IPS-15b (cell line): ENCODE data around the gene ABCA2.

Source experiments
- H3K27me3 ChIP-seq: one replicate; pipeline ENCODE4 v1.6.1; 2013; ENCODE audit warnings: low read length; ENCODE audit not compliant: control insufficient read depth, insufficient read depth
- H3K36me3 ChIP-seq: one replicate; pipeline ENCODE4 v1.6.1; 2013; ENCODE audit warnings: low read length; ENCODE audit not compliant: control insufficient read depth, insufficient read depth
- H3K4me1 ChIP-seq: one replicate; pipeline ENCODE4 v1.6.1; 2013; ENCODE audit warnings: mild to moderate bottlenecking, low read length; ENCODE audit not compliant: control insufficient read depth, insufficient read depth
- H3K4me3 ChIP-seq: one replicate; pipeline ENCODE4 v1.5.1; 2013; ENCODE audit warnings: low read depth, low read length
- H3K9ac ChIP-seq: one replicate; pipeline ENCODE4 v1.6.1; 2013; ENCODE audit warnings: low read depth, mild to moderate bottlenecking, low read length
- H3K9me3 ChIP-seq: one replicate; pipeline ENCODE4 v1.6.1; 2013; ENCODE audit warnings: mild to moderate bottlenecking, low read length; ENCODE audit not compliant: control insufficient read depth, insufficient read depth

The ABCA2 gene, protein sequence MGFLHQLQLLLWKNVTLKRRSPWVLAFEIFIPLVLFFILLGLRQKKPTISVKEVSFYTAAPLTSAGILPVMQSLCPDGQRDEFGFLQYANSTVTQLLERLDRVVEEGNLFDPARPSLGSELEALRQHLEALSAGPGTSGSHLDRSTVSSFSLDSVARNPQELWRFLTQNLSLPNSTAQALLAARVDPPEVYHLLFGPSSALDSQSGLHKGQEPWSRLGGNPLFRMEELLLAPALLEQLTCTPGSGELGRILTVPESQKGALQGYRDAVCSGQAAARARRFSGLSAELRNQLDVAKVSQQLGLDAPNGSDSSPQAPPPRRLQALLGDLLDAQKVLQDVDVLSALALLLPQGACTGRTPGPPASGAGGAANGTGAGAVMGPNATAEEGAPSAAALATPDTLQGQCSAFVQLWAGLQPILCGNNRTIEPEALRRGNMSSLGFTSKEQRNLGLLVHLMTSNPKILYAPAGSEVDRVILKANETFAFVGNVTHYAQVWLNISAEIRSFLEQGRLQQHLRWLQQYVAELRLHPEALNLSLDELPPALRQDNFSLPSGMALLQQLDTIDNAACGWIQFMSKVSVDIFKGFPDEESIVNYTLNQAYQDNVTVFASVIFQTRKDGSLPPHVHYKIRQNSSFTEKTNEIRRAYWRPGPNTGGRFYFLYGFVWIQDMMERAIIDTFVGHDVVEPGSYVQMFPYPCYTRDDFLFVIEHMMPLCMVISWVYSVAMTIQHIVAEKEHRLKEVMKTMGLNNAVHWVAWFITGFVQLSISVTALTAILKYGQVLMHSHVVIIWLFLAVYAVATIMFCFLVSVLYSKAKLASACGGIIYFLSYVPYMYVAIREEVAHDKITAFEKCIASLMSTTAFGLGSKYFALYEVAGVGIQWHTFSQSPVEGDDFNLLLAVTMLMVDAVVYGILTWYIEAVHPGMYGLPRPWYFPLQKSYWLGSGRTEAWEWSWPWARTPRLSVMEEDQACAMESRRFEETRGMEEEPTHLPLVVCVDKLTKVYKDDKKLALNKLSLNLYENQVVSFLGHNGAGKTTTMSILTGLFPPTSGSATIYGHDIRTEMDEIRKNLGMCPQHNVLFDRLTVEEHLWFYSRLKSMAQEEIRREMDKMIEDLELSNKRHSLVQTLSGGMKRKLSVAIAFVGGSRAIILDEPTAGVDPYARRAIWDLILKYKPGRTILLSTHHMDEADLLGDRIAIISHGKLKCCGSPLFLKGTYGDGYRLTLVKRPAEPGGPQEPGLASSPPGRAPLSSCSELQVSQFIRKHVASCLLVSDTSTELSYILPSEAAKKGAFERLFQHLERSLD (N-terminal part only)

DNA sequence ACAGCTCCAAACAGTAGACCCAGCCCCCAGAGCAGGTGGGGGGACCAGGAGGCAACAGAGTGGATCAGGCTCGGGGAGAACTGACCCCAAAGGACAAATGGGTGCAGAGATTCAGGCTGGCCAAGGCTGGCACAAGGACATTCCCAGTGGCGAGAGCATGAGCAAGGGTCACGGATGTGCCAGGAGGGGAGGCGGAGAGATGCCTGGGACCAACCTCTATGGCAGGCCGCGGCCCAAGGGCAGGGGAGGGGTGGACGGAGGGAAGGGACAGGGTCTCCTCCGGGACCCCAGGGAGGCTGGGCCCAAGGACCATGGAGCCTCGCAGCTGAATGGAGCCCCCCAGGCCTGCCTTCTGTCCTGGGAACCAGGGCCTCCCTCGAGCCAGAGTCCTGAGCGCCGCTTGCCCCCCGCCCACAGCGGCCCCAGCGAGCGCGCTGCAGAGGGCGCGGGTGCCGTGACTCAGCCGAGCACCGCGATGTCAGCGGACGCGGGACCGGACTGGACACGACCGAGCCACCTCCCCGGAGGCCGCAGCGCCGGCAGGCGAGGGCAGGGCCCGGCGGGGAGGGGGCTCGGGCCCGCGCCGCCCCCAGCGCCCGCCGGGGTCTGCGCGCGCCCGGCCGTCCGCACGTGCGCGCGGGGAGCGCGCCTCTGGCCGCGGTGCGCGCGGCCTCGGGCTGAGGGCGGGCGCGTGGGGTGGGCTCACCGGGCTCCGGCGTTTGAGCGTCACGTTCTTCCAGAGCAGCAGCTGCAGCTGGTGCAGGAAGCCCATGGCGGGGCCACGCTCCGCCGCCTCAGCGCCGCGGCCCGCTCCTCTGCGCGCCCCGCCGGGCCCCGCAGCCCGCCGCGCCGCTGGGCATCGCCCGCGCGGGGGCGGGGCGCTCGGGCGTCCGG, at the start of gene ABCA2:
Gene ABCA2 (minus strand): TSS at position 869 of the 894 bp plus-strand sequence. CDS start 97 bp downstream, at position 772.
- Histone ChIP-seq H3K4me1 (no peaks in the 10 kb centered on the region), H3K9me3 (no peaks in the 10 kb centered on the region), H3K4me3 (peak within 1 kb of the TSS; percentile 58), H3K36me3 (no peaks in the 10 kb centered on the region), H3K27me3 (peaks cover 22% of the 10 kb centered on the region), H3K9ac (no peak within 1 kb of the TSS)

DNA sequence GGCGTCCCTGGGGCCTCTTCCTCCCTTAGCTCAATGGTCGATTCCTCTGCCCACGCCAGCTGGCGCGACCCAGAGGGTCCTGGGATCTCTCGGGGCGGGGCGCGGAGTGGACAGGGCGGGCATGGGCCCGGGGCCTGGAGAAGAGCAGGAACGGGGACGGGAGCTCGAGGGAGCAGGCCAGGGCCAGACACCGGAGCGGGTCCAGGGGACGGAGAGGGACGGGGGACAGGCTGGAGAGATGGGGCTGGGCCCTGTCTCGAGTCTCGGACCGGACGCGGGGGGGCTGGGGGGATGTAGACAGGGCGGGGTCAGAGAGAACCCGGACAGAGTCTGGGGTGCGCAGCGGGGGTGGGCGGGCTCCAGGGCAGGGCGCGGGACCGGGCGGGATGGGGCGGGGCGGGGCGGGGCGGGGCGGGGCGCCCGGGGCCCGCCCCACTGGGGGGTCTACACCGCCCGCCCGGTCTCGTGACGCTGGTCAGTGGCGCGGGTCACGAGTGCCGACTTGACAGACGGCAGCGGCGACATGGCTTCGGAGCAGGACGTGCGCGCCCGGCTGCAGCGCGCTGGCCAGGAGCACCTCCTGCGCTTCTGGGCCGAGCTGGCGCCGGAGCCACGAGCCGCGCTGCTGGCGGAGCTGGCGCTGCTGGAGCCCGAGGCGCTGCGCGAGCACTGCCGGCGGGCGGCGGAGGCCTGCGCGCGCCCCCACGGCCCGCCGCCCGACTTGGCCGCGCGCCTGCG, 49.1 kb upstream of the ABCA2 start, which contains the start of gene UAP1L1:
Gene UAP1L1 (plus strand): TSS at position 508 of the 738 bp plus-strand sequence. CDS start 16 bp downstream, at position 524.
- H3K9ac ChIP-seq = no peak within 1 kb of the TSS
- H3K36me3 ChIP-seq = peaks cover 18% of the 10 kb centered on the region
- H3K27me3 ChIP-seq = peaks cover 19% of the 10 kb centered on the region
- H3K4me1 ChIP-seq = peaks cover 6% of the 10 kb centered on the region
- H3K4me3 ChIP-seq = peak within 1 kb of the TSS; percentile 62
- no peaks in the 10 kb centered on the region for H3K9me3 ChIP-seq

DNA sequence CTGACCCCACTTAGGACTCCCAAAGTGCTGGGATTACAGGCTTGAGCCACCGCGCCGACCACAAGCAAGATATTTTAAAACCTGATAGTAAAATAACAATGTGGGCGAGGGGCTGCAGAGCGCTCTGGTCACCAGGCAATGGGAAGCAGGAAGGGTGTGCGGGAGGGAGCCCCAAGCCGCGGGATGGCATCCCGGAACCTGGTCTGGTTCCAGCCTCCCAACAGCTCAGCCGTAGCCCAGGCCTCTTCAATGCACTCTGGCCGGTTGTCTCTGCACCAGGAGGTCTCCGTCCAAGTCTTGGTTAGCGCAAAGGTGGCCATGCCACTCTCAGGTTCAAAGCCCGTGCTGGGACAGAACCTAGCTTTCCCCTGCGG, 48.6 kb upstream of the ABCA2 start:
- Histone ChIP-seq H3K4me3 (peak overlapping the region; percentile 52), H3K36me3 (peaks cover 13% of the 10 kb centered on the region), H3K4me1 (peaks cover 6% of the 10 kb centered on the region), H3K9ac (no peak overlapping the region), H3K9me3 (no peaks in the 10 kb centered on the region), H3K27me3 (peaks cover 19% of the 10 kb centered on the region)

DNA sequence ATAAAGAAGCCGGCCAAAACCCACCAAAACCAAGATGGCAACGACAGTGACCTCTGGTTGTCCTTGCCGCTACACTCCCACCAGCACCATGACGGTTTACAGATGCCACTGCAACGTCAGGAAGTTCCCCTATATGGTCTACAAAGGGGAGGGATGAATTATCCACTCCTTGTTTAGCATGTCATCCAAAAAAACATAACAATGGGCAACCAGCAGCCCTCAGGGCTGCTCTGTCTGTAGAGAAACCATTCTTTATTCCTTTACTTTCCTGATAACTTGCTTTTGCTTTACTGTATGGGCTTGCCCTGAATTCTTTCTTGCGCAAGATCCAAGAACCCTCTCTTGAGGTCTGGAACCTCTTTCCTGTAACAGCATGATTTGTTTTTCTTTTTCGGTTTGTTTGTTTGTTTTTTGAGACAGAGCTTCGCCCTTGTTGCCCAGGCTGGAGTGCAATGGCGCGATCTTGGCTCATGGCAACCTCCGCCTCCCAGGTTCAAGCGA, 47.3 kb upstream of the ABCA2 start:
- H3K27me3 ChIP-seq = peaks cover 23% of the 10 kb centered on the region
- no peaks in the 10 kb centered on the region for H3K9me3 ChIP-seq
- H3K9ac ChIP-seq = no peak overlapping the region
- peaks cover 7% of the 10 kb centered on the region for H3K36me3 ChIP-seq
- H3K4me1 ChIP-seq = peaks cover 6% of the 10 kb centered on the region
- no peak overlapping the region for H3K4me3 ChIP-seq

DNA sequence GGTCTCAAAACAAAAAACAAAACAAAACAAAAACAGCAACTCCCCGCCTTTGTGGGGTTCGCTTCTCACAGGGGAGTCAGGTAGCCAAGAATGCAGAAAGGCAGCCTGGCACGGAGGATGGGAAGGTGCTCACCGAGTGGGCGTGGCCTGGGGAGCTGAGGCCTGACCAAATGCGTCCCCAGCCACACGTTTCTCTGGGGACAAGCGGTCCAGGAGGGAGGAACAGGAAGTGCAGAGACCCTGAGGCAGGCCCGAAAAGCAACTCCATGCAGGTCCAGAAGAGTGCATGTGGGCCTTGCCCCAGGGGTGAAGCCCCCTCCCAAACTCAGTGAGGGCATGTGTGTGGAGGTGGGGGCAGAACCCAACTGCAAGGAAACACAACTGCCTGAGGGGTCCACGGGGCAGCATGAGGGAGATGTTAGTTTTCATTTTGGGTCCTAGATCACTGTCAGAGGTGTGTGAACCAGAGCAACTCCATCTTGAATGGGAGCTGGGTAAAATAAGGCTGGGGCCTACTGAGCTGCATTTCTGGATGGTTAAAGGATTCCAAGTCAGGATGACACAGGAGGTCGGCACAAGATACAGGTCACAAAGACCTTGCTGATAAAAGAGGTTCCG, 46.7 kb upstream of the ABCA2 start:
- Histone ChIP-seq H3K4me3 (no peak overlapping the region), H3K27me3 (peaks cover 21% of the 10 kb centered on the region), H3K36me3 (peaks cover 6% of the 10 kb centered on the region), H3K9ac (peak overlapping the region; percentile 26), H3K4me1 (peaks cover 6% of the 10 kb centered on the region), H3K9me3 (no peaks in the 10 kb centered on the region)

DNA sequence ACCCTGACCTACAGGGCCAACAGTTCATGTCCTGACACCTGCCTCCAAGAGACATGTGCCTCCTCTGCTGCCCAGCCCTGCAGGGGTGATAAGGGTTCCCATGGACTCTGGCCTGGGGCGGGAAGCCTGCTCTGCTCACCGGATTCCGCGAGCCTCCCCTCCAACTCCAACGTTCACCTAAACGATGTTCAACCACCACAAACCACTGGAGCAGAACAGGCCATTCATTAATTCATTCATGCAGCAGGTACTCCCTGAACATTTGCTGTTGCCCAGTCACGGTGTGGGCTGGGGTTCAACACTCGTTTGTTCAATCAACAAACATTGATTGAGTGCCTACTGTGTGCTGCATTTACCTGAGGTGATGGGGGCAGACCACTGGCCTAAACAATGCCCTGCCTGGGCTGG, 46.0 kb upstream of the ABCA2 start:
- no peak overlapping the region for H3K9ac ChIP-seq
- H3K27me3 ChIP-seq = peaks cover 20% of the 10 kb centered on the region
- no peaks in the 10 kb centered on the region for H3K9me3 ChIP-seq
- H3K4me3 ChIP-seq = no peak overlapping the region
- no peaks in the 10 kb centered on the region for H3K36me3 ChIP-seq
- H3K4me1 ChIP-seq = peaks cover 6% of the 10 kb centered on the region

DNA sequence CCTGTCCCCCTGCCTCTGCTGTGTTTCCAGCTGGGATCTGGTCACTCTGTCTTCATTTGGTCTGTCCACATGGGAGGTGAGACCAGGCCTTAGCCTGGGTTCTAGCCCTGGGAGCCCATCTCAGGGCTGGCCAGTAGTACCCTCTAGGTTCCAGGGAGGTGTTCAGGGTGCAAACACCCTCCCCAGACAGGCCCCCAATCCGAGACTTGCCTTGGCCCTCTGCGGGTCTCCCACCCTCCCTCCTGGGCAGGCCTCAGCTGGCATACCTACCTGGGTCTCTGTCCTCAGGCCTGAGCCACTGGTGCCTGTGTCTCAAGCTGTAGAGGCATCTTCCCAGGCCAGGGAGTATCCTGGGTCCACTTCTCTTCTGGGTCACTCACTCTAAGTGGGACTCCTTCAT, 43.2 kb upstream of the ABCA2 start:
- Histone ChIP-seq H3K27me3 (peaks cover 11% of the 10 kb centered on the region), H3K9ac (no peak overlapping the region), H3K36me3 (peaks cover 5% of the 10 kb centered on the region), H3K9me3 (no peaks in the 10 kb centered on the region), H3K4me3 (peak overlapping the region; percentile 49), H3K4me1 (peaks cover 6% of the 10 kb centered on the region)

DNA sequence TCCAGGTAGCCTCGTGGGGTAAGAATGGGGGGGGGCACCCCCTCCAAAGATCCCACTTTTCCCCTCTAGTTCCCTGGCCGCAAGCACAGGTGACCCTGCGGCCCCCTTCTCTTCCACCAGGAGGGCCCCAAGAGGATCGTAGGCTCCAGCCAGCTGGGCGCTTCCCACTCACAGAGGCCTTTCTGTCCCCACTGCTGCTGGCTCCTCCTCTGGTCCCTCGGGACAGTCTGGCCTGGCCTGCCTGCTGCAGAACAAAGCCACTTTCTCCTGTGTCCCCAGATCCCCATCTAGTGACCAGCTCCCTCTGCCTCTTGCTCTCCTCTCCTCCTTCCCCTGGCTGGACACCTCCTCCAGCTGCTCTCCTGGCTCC, 42.9 kb upstream of the ABCA2 start:
- Histone ChIP-seq H3K4me1 (peaks cover 6% of the 10 kb centered on the region), H3K36me3 (peaks cover 5% of the 10 kb centered on the region), H3K9ac (no peak overlapping the region), H3K9me3 (no peaks in the 10 kb centered on the region), H3K27me3 (peaks cover 11% of the 10 kb centered on the region), H3K4me3 (peak overlapping the region; percentile 49)

DNA sequence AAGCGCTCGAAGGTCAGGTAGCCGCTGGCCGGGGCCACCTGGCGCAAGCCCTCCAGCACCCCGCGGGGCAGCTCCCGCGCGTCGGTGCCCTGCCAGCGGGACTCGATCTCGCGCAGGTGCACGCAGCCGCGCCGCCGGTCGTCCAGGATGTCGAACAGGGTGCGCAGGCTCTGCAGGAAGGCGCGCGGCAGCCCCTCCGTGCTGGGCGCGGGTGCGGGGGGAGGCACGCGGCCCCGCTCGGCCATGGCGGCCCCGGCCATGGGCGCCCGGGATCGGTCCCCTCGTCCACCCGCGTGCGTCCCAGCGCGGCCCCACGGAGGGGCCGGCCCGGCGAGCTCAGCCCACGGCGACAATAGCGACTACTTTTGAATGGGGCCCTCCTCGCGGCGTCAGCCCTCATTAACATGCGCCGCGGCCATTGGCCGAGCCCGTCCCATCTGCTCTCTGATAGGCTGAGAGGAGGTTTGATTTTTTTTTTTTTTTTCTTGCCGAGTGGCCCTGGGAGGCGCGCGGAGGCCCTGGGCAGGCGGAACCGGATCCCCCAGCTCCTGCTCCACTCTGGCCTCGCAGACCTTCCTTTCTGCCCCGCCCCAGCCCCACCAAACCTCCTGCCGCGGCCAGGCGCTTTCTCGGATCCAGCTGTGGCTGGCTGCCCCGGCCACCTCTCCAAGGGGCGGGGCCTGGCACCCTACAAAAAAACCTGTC, 42.3 kb upstream of the ABCA2 start, which contains the start of gene SAPCD2:
Gene SAPCD2 (minus strand): TSS at position 357 of the 705 bp plus-strand sequence. CDS start 97 bp downstream, at position 260.
- Histone ChIP-seq H3K27me3 (peaks cover 11% of the 10 kb centered on the region), H3K9ac (peak within 1 kb of the TSS; percentile 47), H3K36me3 (peaks cover 5% of the 10 kb centered on the region), H3K9me3 (no peaks in the 10 kb centered on the region), H3K4me1 (peaks cover 5% of the 10 kb centered on the region), H3K4me3 (peak within 1 kb of the TSS; percentile 66)
